Sigmoid colon (tissue), 4 donors: ENCODE results near the gene CBX2.

Experiments used
- EP300 ChIP-seq, 4 donors: sonication (generic); formaldehyde crosslinking; IDR thresholded peaks; one replicate each; pipeline ENCODE4 v1.6.1; 2017; ENCODE audit warnings: antibody characterized with exemption in 4 of 4
- POLR2A ChIP-seq, 2 donors: fragments of 450-650 bp; IDR thresholded peaks; one replicate each; pipeline ENCODE4 v1.6.1; 2016; ENCODE audit warnings: antibody characterized with exemption in 2 of 2, mild to moderate bottlenecking in 2 of 2, moderate library complexity in 2 of 2
- POLR2AphosphoS5 ChIP-seq, 4 donors: sonication (generic); formaldehyde crosslinking; IDR thresholded peaks; one replicate each; pipeline ENCODE4 v1.6.1; 2017; ENCODE audit warnings: antibody characterized with exemption in 4 of 4
- TF ChIP-seq, protein P1 (sequence below), 4 experiments: fragments of 450-650 bp in 3 of 4; fragments of 200-600 bp in 1 of 4; IDR thresholded peaks; one replicate each; pipeline ENCODE4 v1.5.1; 2016 to 2019; ENCODE audit warnings: antibody characterized with exemption in 4 of 4, mild to moderate bottlenecking in 3 of 4, moderate library complexity in 2 of 4

DNA sequence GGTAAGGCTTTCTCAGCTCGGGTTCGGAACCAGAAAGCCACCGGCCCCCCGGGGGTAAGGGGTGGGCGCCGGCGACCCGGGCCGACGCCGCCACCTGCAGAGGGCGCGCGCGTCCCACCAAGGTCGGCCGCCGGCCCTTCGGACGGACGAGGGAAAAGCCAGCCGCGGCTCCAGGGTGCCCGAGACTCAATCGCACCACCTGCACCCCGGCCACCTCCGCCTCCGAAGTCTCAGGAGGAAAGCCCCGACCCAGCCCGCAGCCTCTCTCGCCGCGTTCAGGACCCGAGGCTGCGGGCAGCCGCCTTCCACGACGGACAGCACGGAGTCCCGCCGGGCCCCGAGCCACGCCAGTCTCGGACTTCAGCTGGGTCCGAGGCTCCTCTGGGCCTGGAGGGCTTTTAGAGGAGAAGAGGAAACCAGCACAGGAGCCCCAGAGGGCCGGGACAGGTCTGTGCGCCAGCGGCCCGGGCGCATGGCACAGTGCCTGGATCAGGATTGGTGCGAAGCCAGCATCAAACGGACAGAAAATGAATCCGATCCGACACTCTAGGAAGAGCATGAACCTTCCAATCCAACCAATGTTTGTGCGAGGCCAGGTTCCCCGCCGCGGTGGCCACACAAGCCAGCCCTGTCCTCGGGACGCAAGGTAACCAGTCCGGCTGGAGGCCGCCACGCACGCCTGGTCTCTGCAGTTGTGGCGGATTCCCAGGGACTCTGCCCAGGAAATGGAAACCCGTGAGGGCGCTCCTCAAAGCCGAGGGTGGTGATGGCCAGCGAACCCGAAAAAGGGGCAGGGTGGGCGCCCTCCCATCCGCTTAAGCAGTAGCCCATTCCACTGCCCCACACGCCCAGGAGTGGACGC lies 12.2 kb downstream of the CBX2 start:
- TF ChIP-seq, protein P1, sequence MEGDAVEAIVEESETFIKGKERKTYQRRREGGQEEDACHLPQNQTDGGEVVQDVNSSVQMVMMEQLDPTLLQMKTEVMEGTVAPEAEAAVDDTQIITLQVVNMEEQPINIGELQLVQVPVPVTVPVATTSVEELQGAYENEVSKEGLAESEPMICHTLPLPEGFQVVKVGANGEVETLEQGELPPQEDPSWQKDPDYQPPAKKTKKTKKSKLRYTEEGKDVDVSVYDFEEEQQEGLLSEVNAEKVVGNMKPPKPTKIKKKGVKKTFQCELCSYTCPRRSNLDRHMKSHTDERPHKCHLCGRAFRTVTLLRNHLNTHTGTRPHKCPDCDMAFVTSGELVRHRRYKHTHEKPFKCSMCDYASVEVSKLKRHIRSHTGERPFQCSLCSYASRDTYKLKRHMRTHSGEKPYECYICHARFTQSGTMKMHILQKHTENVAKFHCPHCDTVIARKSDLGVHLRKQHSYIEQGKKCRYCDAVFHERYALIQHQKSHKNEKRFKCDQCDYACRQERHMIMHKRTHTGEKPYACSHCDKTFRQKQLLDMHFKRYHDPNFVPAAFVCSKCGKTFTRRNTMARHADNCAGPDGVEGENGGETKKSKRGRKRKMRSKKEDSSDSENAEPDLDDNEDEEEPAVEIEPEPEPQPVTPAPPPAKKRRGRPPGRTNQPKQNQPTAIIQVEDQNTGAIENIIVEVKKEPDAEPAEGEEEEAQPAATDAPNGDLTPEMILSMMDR (IDR thresholded peaks at IDR 0.05) = peak; percentile 37 to 86 (median 63)
- no peak for TF ChIP-seq POLR2A (IDR thresholded peaks at IDR 0.05)
- no peak for TF ChIP-seq POLR2AphosphoS5 (IDR thresholded peaks at IDR 0.05)
- no peak for TF ChIP-seq EP300 (IDR thresholded peaks at IDR 0.05)
